OCI-LY7 (cell line): ENCODE data around the gene CALY. TPM values are rescaled to one million over a fixed set of nuclear protein-coding genes. Genes with fewer than 3 reads are reported as not detected.

Experiments used
- BruUV-seq: library from RNA; stranded (reverse); fragments of 400-500 nt; replicated peaks from 2 replicates; lab custom pipeline; 2021; lab: Mats Ljungman, UMichigan
- CTCF ChIA-PET: fragments of 300-600 bp; sonication (Branson Sonifier 250); formaldehyde crosslinking; loops from one replicate; lab custom pipeline; 2022; ENCODE audit warnings: antibody characterized with exemption; ENCODE audit not compliant: unreplicated experiment; lab: Charles Lee
- POLR2A ChIA-PET: fragments of 300-600 bp; sonication (Branson Sonifier 250); formaldehyde crosslinking; loops from one replicate; lab custom pipeline; 2022; ENCODE audit warnings: antibody characterized with exemption; lab: Charles Lee
- DNase-seq: peaks from one replicate; pipeline ENCODE4 v3.0.0-alpha.2; 2015; ENCODE audit warnings: low spot score
- H2AFZ ChIP-seq: fragments of 200-600 bp; sonication (generic), shearing (Covaris generic); 2 replicates; pipeline ENCODE4 v1.6.1; 2014; ENCODE audit warnings: mild to moderate bottlenecking, antibody characterized with exemption, low read length, moderate library complexity
- H3K27ac ChIP-seq: fragments of 200-600 bp; sonication (generic); 2 replicates; pipeline ENCODE4 v1.5.1; 2014; ENCODE audit warnings: mixed run types, low read depth, mild to moderate bottlenecking, moderate library complexity, low read length, inconsistent platforms; ENCODE audit not compliant: poor library complexity, severe bottlenecking
- H3K36me3 ChIP-seq: fragments of 200-600 bp; sonication (generic); 2 replicates; pipeline ENCODE4 v1.6.1; 2014; ENCODE audit warnings: mild to moderate bottlenecking, antibody characterized with exemption, low read length, moderate library complexity, mixed read lengths; ENCODE audit not compliant: insufficient read depth
- H3K4me1 ChIP-seq: fragments of 200-600 bp; sonication (generic); 2 replicates; pipeline ENCODE4 v1.5.1; 2014; ENCODE audit warnings: mild to moderate bottlenecking, low read length; ENCODE audit not compliant: insufficient read depth, poor library complexity, severe bottlenecking
- H3K4me2 ChIP-seq: fragments of 200-600 bp; sonication (generic); 2 replicates; pipeline ENCODE4 v1.6.1; 2014; ENCODE audit warnings: mild to moderate bottlenecking, low read length
- H3K4me3 ChIP-seq: fragments of 200-600 bp; sonication (generic); 2 replicates; pipeline ENCODE4 v1.5.1; 2014; ENCODE audit warnings: mild to moderate bottlenecking, low read depth, low read length; ENCODE audit not compliant: poor library complexity, severe bottlenecking
- H3K79me2 ChIP-seq: fragments of 200-600 bp; sonication (generic); 2 replicates; pipeline ENCODE4 v1.6.1; 2016; ENCODE audit warnings: low read depth, mild to moderate bottlenecking, low read length, moderate library complexity, mixed read lengths; ENCODE audit not compliant: insufficient read depth
- H3K9me2 ChIP-seq: fragments of 200-600 bp; sonication (generic); 2 replicates; pipeline ENCODE4 v1.6.1; 2016; ENCODE audit warnings: mild to moderate bottlenecking, low read length, mixed read lengths; ENCODE audit not compliant: insufficient read depth
- H3K9me3 ChIP-seq: fragments of 200-600 bp; sonication (generic); 2 replicates; pipeline ENCODE4 v1.6.1; 2014; ENCODE audit warnings: mild to moderate bottlenecking, mixed run types, low read length, mixed read lengths
- H4K20me1 ChIP-seq: fragments of 200-600 bp; sonication (generic); 2 replicates; pipeline ENCODE4 v1.6.1; 2014; ENCODE audit warnings: mild to moderate bottlenecking, antibody characterized with exemption, low read length, moderate library complexity, mixed read lengths; ENCODE audit not compliant: insufficient read depth
- EZH2phosphoT487 ChIP-seq: fragments of 200-600 bp; sonication (generic); IDR thresholded peaks from 2 replicates; pipeline ENCODE4 v1.6.1; 2018; ENCODE audit warnings: low read depth, borderline replicate concordance, mild to moderate bottlenecking, mixed run types, antibody characterized with exemption, low read length, moderate library complexity, mixed read lengths
- intact Hi-C: fragments of 100-400 bp; cut with micrococcal nuclease; formaldehyde crosslinking; loops from one replicate; pipeline ENCODE4 v1.10.0; 2022; ENCODE audit not compliant: unreplicated experiment
- total RNA-seq, 2 experiments: library from RNA; depleted of rRNA in 1 of 2; stranded (reverse); fragments of >200 nt in 1 of 2; shearing (Covaris generic) in 1 of 2; gene quantifications; 2 replicates each; pipeline ENCODE4 v1.2.3, GENCODE V29; 2014 to 2022
- TF ChIP-seq, protein P1 (sequence below): fragments of 200-600 bp; sonication (generic); conservative IDR thresholded peaks from 2 replicates; pipeline ENCODE4 v1.5.1; 2014; ENCODE audit warnings: mild to moderate bottlenecking, antibody characterized with exemption, low read length, moderate library complexity, mixed read lengths

CALY gene
- total RNA-seq, 2 experiments from 2014 or later, result not detected

DNA sequence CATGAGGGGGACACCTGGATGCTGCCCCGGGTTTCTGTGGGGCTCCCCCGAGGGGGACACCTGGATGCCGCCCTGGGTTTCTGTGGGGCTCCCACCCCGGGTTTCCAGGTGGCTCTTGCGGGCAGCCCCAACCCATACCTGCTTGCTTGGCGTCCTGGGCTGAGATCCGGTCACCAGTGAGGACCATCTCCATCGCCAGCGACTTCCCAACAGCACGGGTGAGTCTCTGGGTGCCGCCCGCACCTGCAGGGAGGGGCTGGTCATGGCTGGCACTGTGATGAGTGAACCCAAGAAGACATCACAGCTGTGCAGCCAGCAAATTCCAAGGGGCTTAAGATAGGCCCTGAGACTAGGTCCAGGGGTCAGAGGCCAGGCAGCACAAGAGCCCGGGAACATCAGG, 30.1 kb upstream of the CALY start:
- Histone ChIP-seq H3K9me2 (no peaks in the 10 kb centered on the region), H3K4me3 (no peak overlapping the region), H2AFZ (no peak overlapping the region), H3K79me2 (no peaks in the 10 kb centered on the region), H3K27ac (no peak overlapping the region), H3K9me3 (no peaks in the 10 kb centered on the region), H4K20me1 (no peaks in the 10 kb centered on the region), H3K36me3 (peaks cover 27% of the 10 kb centered on the region), H3K4me1 (peaks cover under 1% of the 10 kb centered on the region), H3K4me2 (no peak overlapping the region)
- POLR2A ChIA-PET, result no interaction called here
- TF ChIP-seq, protein P1, sequence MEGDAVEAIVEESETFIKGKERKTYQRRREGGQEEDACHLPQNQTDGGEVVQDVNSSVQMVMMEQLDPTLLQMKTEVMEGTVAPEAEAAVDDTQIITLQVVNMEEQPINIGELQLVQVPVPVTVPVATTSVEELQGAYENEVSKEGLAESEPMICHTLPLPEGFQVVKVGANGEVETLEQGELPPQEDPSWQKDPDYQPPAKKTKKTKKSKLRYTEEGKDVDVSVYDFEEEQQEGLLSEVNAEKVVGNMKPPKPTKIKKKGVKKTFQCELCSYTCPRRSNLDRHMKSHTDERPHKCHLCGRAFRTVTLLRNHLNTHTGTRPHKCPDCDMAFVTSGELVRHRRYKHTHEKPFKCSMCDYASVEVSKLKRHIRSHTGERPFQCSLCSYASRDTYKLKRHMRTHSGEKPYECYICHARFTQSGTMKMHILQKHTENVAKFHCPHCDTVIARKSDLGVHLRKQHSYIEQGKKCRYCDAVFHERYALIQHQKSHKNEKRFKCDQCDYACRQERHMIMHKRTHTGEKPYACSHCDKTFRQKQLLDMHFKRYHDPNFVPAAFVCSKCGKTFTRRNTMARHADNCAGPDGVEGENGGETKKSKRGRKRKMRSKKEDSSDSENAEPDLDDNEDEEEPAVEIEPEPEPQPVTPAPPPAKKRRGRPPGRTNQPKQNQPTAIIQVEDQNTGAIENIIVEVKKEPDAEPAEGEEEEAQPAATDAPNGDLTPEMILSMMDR, result no peak
- TF ChIP-seq EZH2phosphoT487, result no peak
- BruUV-seq, result no TSS peak
- intact Hi-C loops, result no loop called here
- no peak for DNase-seq
- CTCF ChIA-PET, result no interaction called here

GRCh38 chr10:133366130-133366478, 29.4 kb upstream of the CALY start:
- Histone ChIP-seq H3K36me3 (peaks cover 27% of the 10 kb centered on the region), H3K4me2 (no peak overlapping the region), H4K20me1 (no peaks in the 10 kb centered on the region), H3K9me3 (no peaks in the 10 kb centered on the region), H3K9me2 (no peaks in the 10 kb centered on the region), H3K27ac (no peak overlapping the region), H3K4me3 (no peak overlapping the region), H3K79me2 (no peaks in the 10 kb centered on the region), H2AFZ (no peak overlapping the region), H3K4me1 (no peaks in the 10 kb centered on the region)
- DNase-seq, result no peak
- ChIA-PET CTCF (no interaction called here), POLR2A (no interaction called here)
- TF ChIP-seq EZH2phosphoT487, result no peak
- TF ChIP-seq, protein P1, result no peak
- intact Hi-C loops, result no loop called here
- BruUV-seq, result no TSS peak

DNA sequence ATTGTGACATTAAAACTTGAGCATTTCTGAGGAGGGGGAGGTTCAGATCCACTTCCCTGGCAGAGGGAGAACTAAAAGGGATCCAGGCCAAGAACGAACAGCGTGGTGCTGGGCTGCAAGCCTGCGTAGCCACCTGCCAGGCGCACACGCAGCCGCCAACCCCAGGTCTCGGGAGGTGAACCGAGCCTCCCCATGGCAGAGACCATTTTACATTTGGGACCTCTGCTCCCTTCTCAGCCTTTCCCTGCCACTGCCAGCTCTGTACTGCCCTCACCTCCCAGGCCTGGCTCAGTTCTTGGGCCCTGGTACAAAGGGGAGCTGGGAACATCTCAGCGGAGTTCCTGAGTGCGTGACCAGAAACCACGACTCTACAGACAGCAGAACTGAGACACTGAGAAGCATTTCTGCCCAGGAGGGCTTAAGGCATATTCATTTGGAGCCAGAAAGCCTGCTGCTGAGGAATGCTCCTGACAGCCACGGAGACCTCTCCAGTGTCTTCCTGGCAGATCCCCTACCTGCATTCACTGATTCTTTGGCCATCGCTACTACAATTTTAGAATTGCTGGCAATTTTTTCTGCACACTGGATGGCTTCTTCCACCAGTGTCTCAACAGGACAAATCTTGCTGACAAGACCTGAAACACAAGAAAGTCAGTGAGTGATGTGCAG, 28.9 kb upstream of the CALY start:
- Histone ChIP-seq H2AFZ (no peak overlapping the region), H3K9me3 (no peaks in the 10 kb centered on the region), H3K4me3 (no peak overlapping the region), H3K9me2 (no peaks in the 10 kb centered on the region), H3K36me3 (peaks cover 27% of the 10 kb centered on the region), H3K27ac (no peak overlapping the region), H4K20me1 (no peaks in the 10 kb centered on the region), H3K4me1 (no peaks in the 10 kb centered on the region), H3K79me2 (no peaks in the 10 kb centered on the region), H3K4me2 (no peak overlapping the region)
- no peak for DNase-seq
- no TSS peak for BruUV-seq
- CTCF ChIA-PET, result no interaction called here
- TF ChIP-seq, protein P1, result no peak
- TF ChIP-seq EZH2phosphoT487, result no peak
- POLR2A ChIA-PET, result no interaction called here
- intact Hi-C loops, result no loop called here
